NCI-H82 (cell line): ENCODE results near the gene PIGP.
A peak's percentile ranks its signal among the peaks of the same experiment; 100 is the strongest.
"Not testable (repeated sequence)": the region's sequence is repeated elsewhere in the genome, so short reads cannot be mapped to it uniquely, and the experiment has no call there.

Experiments
- DNase-seq: peaks from one replicate; lab custom pipeline; 2025; lab: John Stamatoyannopoulos, UW

The PIGP gene

DNA sequence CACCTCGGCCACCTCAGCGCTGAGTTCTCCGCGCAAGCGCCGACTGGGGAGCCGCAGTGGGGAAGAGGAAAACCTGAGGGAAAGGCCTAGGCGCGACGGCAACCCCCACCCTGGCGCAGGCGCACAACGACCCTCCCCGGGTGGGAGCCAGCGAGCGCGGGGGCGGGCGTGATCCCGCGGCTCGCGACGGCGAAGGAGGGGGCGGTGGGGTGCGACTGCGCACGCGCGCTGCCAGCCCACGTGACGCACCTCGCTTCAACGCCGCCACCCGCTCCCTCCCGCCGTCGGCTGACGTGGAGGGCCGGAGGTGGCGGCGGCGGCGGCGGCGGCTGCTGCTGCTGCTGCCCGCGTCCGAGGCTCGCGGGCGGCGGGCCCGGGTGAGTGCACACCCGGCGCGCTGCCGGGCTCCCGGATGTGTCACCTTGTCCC is at the start of gene PIGP, which contains the start of gene TTC3:
Gene PIGP (minus strand): TSS at position 84 of the 429 bp plus-strand sequence. CDS start 556 bp downstream, outside the sequence.
Gene TTC3 (plus strand): TSS at position 267 of the 429 bp plus-strand sequence. CDS start 14,004 bp downstream, outside the sequence.
- peak; percentile 97 for DNase-seq

GRCh38 chr21:37119421-37120218 is 46.7 kb upstream of the PIGP start:
- DNase-seq = peak; percentile 41

DNA sequence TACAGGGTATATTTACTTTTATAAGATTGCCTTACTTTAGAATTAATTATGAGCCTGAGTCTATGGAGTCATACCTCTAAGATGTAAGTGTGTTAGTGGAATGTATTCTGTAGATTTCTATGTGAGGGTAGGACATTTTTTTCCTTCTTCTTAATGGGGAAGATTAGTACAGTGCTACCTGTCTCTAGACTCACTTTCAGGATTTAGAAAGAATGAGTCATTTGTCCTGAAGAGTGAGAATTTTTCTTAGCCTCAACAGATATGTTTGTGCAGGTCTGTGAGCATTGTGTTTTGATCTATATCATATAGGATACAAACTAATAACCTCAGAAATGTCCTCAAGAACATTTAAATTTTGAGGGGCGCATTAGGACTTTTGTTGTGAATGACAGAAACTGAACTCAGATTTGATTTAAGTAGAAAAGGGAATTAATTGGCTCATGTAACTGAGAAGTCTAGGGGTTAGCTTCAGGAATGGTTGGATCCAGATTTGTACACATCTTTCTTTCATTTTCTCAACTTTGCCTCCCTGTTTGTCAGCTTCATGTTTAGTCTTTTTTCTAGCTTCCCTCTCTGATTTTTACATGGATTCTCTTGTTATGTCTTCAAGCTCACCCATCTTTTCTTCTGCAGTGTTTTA is 45.4 kb upstream of the PIGP start:
- DNase-seq = no peak

- DNase-seq = no peak
Measured at GRCh38 chr21:37117204-37117603, 44.3 kb upstream of the PIGP start.

- DNase-seq = not testable (repeated sequence)
Measured at GRCh38 chr21:37116459-37116858, 43.6 kb upstream of the PIGP start.

GRCh38 chr21:37114301-37114700 is 41.4 kb upstream of the PIGP start:
- not testable (repeated sequence) for DNase-seq

DNA sequence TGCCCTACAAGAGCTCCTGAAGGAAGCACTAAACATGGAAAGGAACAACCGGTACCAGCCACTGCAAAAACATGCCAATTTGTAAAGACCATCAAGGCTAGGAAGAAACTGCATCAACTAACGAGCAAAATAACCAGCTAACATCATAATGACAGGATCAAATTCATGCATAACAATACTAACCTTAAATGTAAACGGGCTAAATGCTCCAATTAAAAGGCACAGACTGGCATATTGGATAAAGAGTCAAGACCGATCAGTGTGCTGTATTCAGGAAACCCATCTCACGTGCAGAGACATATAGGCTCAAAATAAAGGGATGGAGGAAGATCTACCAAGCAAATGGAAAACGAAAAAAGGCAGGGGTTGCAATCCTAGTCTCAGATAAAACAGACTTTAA is 38.2 kb upstream of the PIGP start:
- DNase-seq = not testable (repeated sequence)

GRCh38 chr21:37106998-37107397 is 34.1 kb upstream of the PIGP start:
- no peak for DNase-seq

- not testable (repeated sequence) for DNase-seq
Measured at GRCh38 chr21:37102746-37103145, 29.9 kb upstream of the PIGP start.

GRCh38 chr21:37101384-37101783 is 28.5 kb upstream of the PIGP start:
- DNase-seq = no peak

GRCh38 chr21:37100316-37100715 is 27.4 kb upstream of the PIGP start:
- DNase-seq = no peak

GRCh38 chr21:37098751-37099150 is 25.9 kb upstream of the PIGP start:
- peak; percentile 37 for DNase-seq

GRCh38 chr21:37095821-37096220 is 22.9 kb upstream of the PIGP start:
- no peak for DNase-seq

GRCh38 chr21:37093977-37094376 is 21.1 kb upstream of the PIGP start:
- no peak for DNase-seq

DNA sequence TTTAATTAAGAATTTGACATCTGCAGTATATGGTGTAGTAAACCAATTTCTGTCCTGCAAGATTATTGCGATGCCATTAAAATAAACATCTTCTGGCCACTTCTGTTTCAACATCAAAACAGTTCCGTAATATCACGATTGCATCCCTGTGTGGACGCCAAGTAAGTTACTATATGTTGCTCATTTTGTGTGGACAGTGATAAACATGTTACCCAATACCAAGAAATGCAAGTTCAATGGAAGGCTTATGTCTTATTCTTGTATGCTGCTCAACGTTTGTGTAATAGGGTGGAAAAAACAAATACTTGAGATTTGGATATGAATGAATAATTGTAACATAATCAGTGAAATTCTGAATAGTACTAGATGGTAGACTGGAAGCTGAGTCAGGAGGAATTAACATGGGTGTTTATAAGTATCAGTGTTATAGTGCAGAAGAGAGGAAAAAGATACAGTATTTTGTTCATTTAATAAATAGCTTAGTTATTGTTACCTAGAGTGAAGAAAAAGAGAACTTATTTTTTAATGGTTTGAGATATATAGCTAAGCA is 15.4 kb upstream of the PIGP start:
- DNase-seq = no peak

DNA sequence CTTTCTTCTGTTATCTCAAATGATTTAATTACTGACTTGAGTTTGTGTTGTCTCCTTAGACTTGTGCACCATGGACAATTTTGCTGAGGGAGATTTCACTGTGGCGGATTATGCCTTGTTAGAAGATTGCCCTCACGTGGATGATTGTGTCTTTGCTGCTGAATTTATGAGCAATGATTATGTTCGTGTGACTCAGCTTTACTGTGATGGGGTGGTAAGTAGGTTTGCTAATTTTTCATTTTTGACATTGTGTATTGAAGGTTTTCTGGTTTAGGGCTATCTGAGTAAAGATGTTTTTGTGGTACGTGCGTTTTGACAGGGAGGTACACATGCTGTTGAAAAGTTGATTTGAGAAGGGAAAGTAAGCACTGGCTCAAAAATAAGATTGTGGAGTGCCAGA is 14.3 kb upstream of the PIGP start:
- DNase-seq = peak; percentile 67

DNA sequence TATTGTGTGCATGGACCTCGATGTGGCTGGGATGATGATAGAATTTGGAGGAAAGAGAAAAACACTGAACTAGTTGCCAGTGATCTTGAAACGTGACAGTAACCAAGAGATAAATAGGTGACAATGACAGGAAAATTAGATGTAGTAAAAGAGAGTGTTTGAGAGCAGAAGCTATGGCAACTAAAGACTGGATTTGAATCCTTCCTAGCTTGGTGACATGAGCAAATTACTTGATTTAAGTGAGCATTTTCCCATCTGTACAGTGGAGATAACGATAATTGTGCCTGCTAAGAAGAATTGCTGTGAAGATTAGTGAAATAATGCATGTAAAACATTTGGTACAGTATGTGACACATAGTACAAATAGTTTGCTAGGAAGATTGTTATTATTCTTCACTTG is 12.9 kb upstream of the PIGP start:
- no peak for DNase-seq

- DNase-seq = no peak
Measured at GRCh38 chr21:37082856-37083528, 10.1 kb upstream of the PIGP start.

DNA sequence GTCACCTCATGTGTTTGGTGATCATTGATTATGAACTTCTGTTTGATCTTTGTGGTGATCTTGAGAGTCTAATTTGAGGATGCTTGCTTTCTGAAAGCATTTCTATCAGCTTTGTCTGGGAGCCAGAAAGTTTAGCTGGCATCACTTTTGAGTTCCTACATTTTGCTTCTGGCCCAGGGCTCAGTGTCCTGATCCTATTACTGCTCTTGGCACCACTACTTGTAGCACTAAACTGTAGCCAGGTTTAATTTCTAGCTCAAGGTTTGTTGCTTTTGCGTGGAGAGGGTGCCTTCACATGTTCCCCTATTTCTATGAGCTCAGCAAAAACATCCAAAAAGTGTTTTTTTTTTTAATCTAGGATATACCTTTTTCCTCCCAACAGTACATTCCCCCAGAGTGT is 9.5 kb upstream of the PIGP start:
- DNase-seq = peak; percentile 35

GRCh38 chr21:37079211-37079824 is 6.4 kb upstream of the PIGP start:
- no peak for DNase-seq

- no peak for DNase-seq
Measured at GRCh38 chr21:37077403-37077802, 4.5 kb upstream of the PIGP start.
